H1 (cell line): Measurements from ENCODE around the gene DENND2C. TPM values are rescaled to one million over a fixed set of nuclear protein-coding genes. Genes with fewer than 3 reads are reported as not detected.

Experiments used
- CTCF ChIA-PET: fragments of 300-600 bp; sonication (Branson Sonifier 250); formaldehyde crosslinking; loops from one replicate; lab custom pipeline; 2021; ENCODE audit not compliant: partially characterized antibody; lab: Charles Lee
- POLR2A ChIA-PET: fragments of 300-600 bp; sonication (Branson Sonifier 250); formaldehyde crosslinking; loops from one replicate; lab custom pipeline; 2021; ENCODE audit warnings: inconsistent platforms; ENCODE audit not compliant: partially characterized antibody; lab: Charles Lee
- DNase-seq, 2 experiments: peaks; one replicate each; pipeline versions ENCODE4 v3.0.0 to v3.0.0-alpha.2; 2010 to 2022; ENCODE audit warnings: low spot score in 2 of 2, low read depth in 1 of 2, mixed read lengths in 1 of 2
- FAIRE-seq: peaks from 2 replicates; lab custom pipeline; 2011; peaks lifted over from hg19 to GRCh38; lab: Jason Lieb, UNC
- H2AFZ ChIP-seq: 2 replicates; pipeline ENCODE4 v1.8.1; 2012; ENCODE audit warnings: low read length, inconsistent platforms
- H2AK5ac ChIP-seq: 2 replicates; pipeline ENCODE4 v1.6.1; 2013; ENCODE audit warnings: low read depth, low read length
- H2BK120ac ChIP-seq: replicated peaks from 2 replicates; pipeline ENCODE3; 2013; ENCODE audit warnings: low read depth, low read length, inconsistent platforms
- H2BK12ac ChIP-seq: 2 replicates; pipeline ENCODE4 v1.6.1; 2013; ENCODE audit warnings: low read depth, low read length
- H2BK15ac ChIP-seq: 2 replicates; pipeline ENCODE4 v1.6.1; 2013; ENCODE audit warnings: low read length
- H2BK20ac ChIP-seq: 2 replicates; pipeline ENCODE4 v1.6.1; 2013; ENCODE audit warnings: low read length
- H2BK5ac ChIP-seq: 2 replicates; pipeline ENCODE4 v1.6.1; 2013; ENCODE audit warnings: low read depth, low read length
- H3K14ac ChIP-seq: 2 replicates; pipeline ENCODE4 v1.6.1; 2013; ENCODE audit warnings: inconsistent platforms; ENCODE audit not compliant: insufficient read length
- H3K18ac ChIP-seq: 2 replicates; pipeline ENCODE4 v1.6.1; 2013; ENCODE audit warnings: low read length; ENCODE audit errors: extremely low read depth
- H3K23ac ChIP-seq: 2 replicates; pipeline ENCODE4 v1.6.1; 2013; ENCODE audit warnings: inconsistent platforms; ENCODE audit not compliant: insufficient read length
- H3K23me2 ChIP-seq: 2 replicates; pipeline ENCODE4 v1.6.1; 2013; ENCODE audit warnings: low read depth, low read length
- H3K27ac ChIP-seq: 2 replicates; pipeline ENCODE4 v1.6.1; 2011; ENCODE audit warnings: low read depth, low read length, inconsistent platforms
- H3K27me3 ChIP-seq, 4 experiments: replicated peaks in 1 of 4; 1 replicate in 1 of 4; 2 replicates in 3 of 4; pipeline versions ENCODE4 v1.6.1 to v1.8.1; 2011 to 2013; ENCODE audit warnings: low read length in 3 of 4, mild to moderate bottlenecking in 3 of 4, inconsistent platforms in 2 of 4, mixed read lengths in 2 of 4, moderate library complexity in 1 of 4; ENCODE audit not compliant: control insufficient read depth in 3 of 4, insufficient read depth in 3 of 4; ENCODE audit errors: extremely low read depth in 1 of 4
- H3K36me3 ChIP-seq, 4 experiments: 2 replicates each; pipeline versions ENCODE4 v1.6.1 to v1.8.1; 2011 to 2013; ENCODE audit warnings: mild to moderate bottlenecking in 4 of 4, low read length in 3 of 4, moderate library complexity in 2 of 4, control low read depth in 1 of 4, inconsistent platforms in 1 of 4; ENCODE audit not compliant: insufficient read depth in 4 of 4, control insufficient read depth in 2 of 4
- H3K4ac ChIP-seq: replicated peaks from 2 replicates; pipeline ENCODE3; 2013; ENCODE audit warnings: low read length, low read depth, mixed read lengths, inconsistent platforms; ENCODE audit not compliant: insufficient read length
- H3K4me1 ChIP-seq, 4 experiments: replicated peaks in 1 of 4; 1 replicate in 1 of 4; 2 replicates in 3 of 4; pipeline versions ENCODE4 v1.6.1 to v1.8.1; 2011 to 2013; ENCODE audit warnings: low read length in 3 of 4, inconsistent platforms in 2 of 4, mixed read lengths in 1 of 4; ENCODE audit not compliant: insufficient read depth in 4 of 4, control insufficient read depth in 3 of 4
- H3K4me2 ChIP-seq, 2 experiments: 2 replicates each; pipeline versions ENCODE4 v1.6.1 to v1.8.1; 2011 to 2013; ENCODE audit warnings: low read depth in 2 of 2, low read length in 2 of 2, control low read depth in 1 of 2, inconsistent platforms in 1 of 2, mild to moderate bottlenecking in 1 of 2; ENCODE audit not compliant: insufficient read depth in 1 of 2
- H3K4me3 ChIP-seq, 4 experiments: fragments of 200-600, 300-600 bp in 1 of 4; sonication (generic), shearing (Covaris generic), sonication (Bioruptor Twin) in 1 of 4; 2 replicates each; pipeline versions ENCODE4 v1.5.1 to v1.8.1; 2011 to 2016; ENCODE audit warnings: low read length in 4 of 4, low read depth in 3 of 4, control low read depth in 2 of 4, inconsistent platforms in 2 of 4, mild to moderate bottlenecking in 2 of 4, mixed read lengths in 1 of 4, moderate library complexity in 1 of 4; ENCODE audit not compliant: insufficient read depth in 2 of 4; ENCODE audit errors: extremely low read depth in 1 of 4
- H3K56ac ChIP-seq: replicated peaks from 2 replicates; pipeline ENCODE3; 2013; ENCODE audit warnings: low read depth, mild to moderate bottlenecking, mixed read lengths, low read length, inconsistent platforms; ENCODE audit not compliant: insufficient read length
- H3K79me1 ChIP-seq: 2 replicates; pipeline ENCODE4 v1.6.1; 2013; ENCODE audit warnings: low read depth, low read length, control low read depth
- H3K79me2 ChIP-seq, 2 experiments: 2 replicates each; pipeline versions ENCODE4 v1.6.1 to v1.8.1; 2012 to 2013; ENCODE audit warnings: low read length in 2 of 2, mild to moderate bottlenecking in 2 of 2, inconsistent platforms in 1 of 2; ENCODE audit not compliant: insufficient read depth in 2 of 2, control insufficient read depth in 1 of 2
- H3K9ac ChIP-seq, 4 experiments: replicated peaks in 1 of 4; 1 replicate in 1 of 4; 2 replicates in 3 of 4; pipeline versions ENCODE4 v1.6.1 to v1.8.1; 2011 to 2013; ENCODE audit warnings: low read depth in 3 of 4, low read length in 3 of 4, control low read depth in 2 of 4, mild to moderate bottlenecking in 2 of 4, moderate library complexity in 2 of 4, inconsistent platforms in 1 of 4; ENCODE audit errors: extremely low read depth in 1 of 4
- H3K9me3 ChIP-seq, 2 experiments: 2 replicates each; pipeline versions ENCODE4 v1.6.1 to v1.8.1; 2012 to 2013; ENCODE audit warnings: mild to moderate bottlenecking in 2 of 2, moderate library complexity in 2 of 2, control low read depth in 1 of 2, inconsistent platforms in 1 of 2, low read depth in 1 of 2, low read length in 1 of 2, mixed read lengths in 1 of 2; ENCODE audit not compliant: insufficient read depth in 2 of 2
- H4K20me1 ChIP-seq, 2 experiments: replicated peaks in 1 of 2; 2 replicates each; pipeline versions ENCODE3 to v1.8.1; 2011 to 2013; ENCODE audit warnings: inconsistent platforms in 2 of 2, low read length in 2 of 2, mild to moderate bottlenecking in 1 of 2; ENCODE audit not compliant: insufficient read depth in 2 of 2, control insufficient read depth in 1 of 2
- H4K5ac ChIP-seq: 2 replicates; pipeline ENCODE4 v1.6.1; 2013; ENCODE audit warnings: low read length, low read depth, mixed read lengths, inconsistent platforms; ENCODE audit not compliant: insufficient read length
- H4K8ac ChIP-seq: 2 replicates; pipeline ENCODE4 v1.8.0; 2013; ENCODE audit warnings: mild to moderate bottlenecking, moderate library complexity, low read length, inconsistent platforms; ENCODE audit not compliant: insufficient read depth; ENCODE audit errors: extremely low read depth
- H4K91ac ChIP-seq: replicated peaks from 2 replicates; pipeline ENCODE3; 2013; ENCODE audit warnings: low read length, mixed read lengths, inconsistent platforms; ENCODE audit not compliant: insufficient read length
- WGBS, 2 experiments: shearing (Covaris generic) in 1 of 2; methylation state at CpG; one replicate each; pipeline versions ENCODE4 v1.1.6 to v1.1.7; 2013 to 2015; ENCODE audit warnings: low lambda C conversion rate in 2 of 2, mixed read lengths in 2 of 2, inconsistent platforms in 1 of 2, low coverage in 1 of 2, missing lambda C conversion rate in 1 of 2; ENCODE audit not compliant: insufficient replicate concordance in 2 of 2, insufficient coverage in 1 of 2, insufficient read length in 1 of 2; ENCODE audit errors: extremely low coverage in 1 of 2, missing lambda C conversion rate in 1 of 2; 5-methylcytosine and 5-hydroxymethylcytosine counted together
- polyA plus RNA-seq, 7 experiments: library from polyadenylated mRNA; depleted of rRNA in 3 of 7; stranded (reverse) in 5 of 7; unstranded in 2 of 7; fragments of >200 nt in 5 of 7; fragments of 200-250 nt in 2 of 7; gene quantifications; 1 replicate in 5 of 7; 2 replicates in 1 of 7; 4 replicates in 1 of 7; pipeline versions ENCODE4 v1.2.1 to v1.2.3, GENCODE V29; 2011 to 2013; ENCODE audit warnings: missing spikeins in 2 of 7, mixed read lengths in 2 of 7
- total RNA-seq: library from RNA; stranded (reverse); fragmentation: NEBNext Ultra II Directional; extraction: Animal tissue kit (Norgen Biotek cat#: 25700); gene quantifications from 2 replicates; pipeline ENCODE4 v1.2.1, GENCODE V29; 2021

DENND2C gene
- total and polyA plus RNA-seq, 2 of the 8 experiments (the other 6 are each of a cell fraction or from before 2014, with no cell fraction given) = 1.8 to 5.5 TPM

- Histone ChIP-seq H3K4me2 (no peak overlapping the region), H3K4ac (no peak overlapping the region), H3K4me1 (no peaks in the 10 kb centered on the region), H3K36me3 (no peaks in the 10 kb centered on the region), H3K79me2 (no peaks in the 10 kb centered on the region), H3K56ac (no peak overlapping the region), H4K91ac (no peak overlapping the region), H2BK5ac (no peak overlapping the region), H3K9ac (no peak overlapping the region), H4K8ac (no peak overlapping the region), H2BK120ac (no peak overlapping the region), H3K4me3 (no peak overlapping the region), H3K27me3 (no peaks in the 10 kb centered on the region), H2BK20ac (no peak overlapping the region), H3K23me2 (no peaks in the 10 kb centered on the region), H2BK15ac (no peak overlapping the region), H3K79me1 (no peaks in the 10 kb centered on the region), H3K14ac (no peak overlapping the region), H2BK12ac (no peak overlapping the region), H3K9me3 (no peaks in the 10 kb centered on the region), H3K27ac (no peak overlapping the region), H2AK5ac (no peak overlapping the region), H3K18ac (no peak overlapping the region), H3K23ac (no peak overlapping the region), H4K20me1 (peaks cover 0 to 2% of the 10 kb centered on the region in 2 experiments), H2AFZ (no peak overlapping the region), H4K5ac (no peak overlapping the region)
- DNase-seq = no peak
- ChIA-PET POLR2A (interaction anchor here (1.1 kb wide), 1 partner anchor 74 kb away, joined by 3 read pairs; no protein-coding TSS in a partner anchor), CTCF (no interaction called here)
- WGBS, 2 experiments = 95% methylated on average over 2 of the region's 2 CpGs; no CpG with 5 or more reads in 1 of the 2 experiments
- FAIRE-seq = no peak
These were observed 60.0 kb downstream of the DENND2C start for GRCh38 chr1:114609826-114610225.
